Right renal cortex interstitium (tissue), 3 donors: ENCODE results near the gene MEF2A. TPM values are rescaled to one million over a fixed set of nuclear protein-coding genes. Genes with fewer than 3 reads are reported as not detected.

Source experiments
- DNase-seq, 3 donors: peaks; one replicate each; pipeline ENCODE4 v3.0.0-alpha.2; 2013; ENCODE audit warnings: low read depth in 3 of 3, low spot score in 2 of 3
- polyA plus RNA-seq, 3 donors: library from polyadenylated mRNA; unstranded; fragments of 120-200 nt; gene quantifications; one replicate each; pipeline ENCODE4 v1.2.1, GENCODE V29; 2013; ENCODE audit not compliant: insufficient read length in 3 of 3

The MEF2A gene
- polyA plus RNA-seq, 3 donors = 46.1 to 53.7 (median 52.9) TPM

GRCh38 chr15:99562238-99562637 is 3.5 kb upstream of the MEF2A start:
- no peak for DNase-seq

DNA sequence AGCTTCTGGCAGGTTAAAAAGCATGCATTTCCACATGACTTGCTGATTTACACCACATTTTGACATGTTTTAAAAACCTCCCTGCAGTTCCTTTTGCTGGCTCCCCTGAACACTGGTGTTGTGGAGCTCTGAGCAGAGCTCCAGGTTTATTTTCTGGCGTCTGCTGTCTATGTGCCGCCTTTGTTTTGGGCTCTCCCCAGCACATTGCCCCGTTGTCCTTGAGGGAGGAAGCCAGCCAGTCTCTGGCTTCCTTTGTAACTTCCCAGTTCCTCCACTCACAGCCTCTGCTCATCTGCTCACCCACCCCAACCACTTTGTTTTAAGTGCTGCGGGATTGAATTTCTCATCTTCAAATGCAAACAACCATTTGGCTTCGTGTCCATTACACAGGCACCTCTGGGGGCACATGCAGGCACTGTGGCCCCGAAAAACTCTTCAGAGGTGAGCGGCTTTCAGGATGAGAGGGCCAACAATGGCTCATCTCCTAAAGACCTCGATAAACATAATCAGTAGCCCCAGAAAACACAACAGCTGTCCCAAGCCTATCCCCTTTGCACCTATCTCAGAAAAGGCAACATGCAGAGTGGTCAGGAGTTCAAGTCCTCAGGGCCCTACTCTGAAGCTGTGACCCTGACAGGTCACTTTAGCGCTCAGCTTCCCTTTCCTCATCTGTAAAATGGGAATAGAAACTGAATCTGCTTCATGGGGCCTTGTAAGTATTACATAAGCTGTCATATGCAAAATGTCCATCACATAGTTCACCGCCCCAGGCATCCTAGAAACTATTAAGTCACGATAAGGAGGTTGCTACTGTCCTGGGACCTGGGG is 1.3 kb upstream of the MEF2A start:
- no peak for DNase-seq

- DNase-seq = no peak
These were observed 810 bp upstream of the MEF2A start for GRCh38 chr15:99565049-99565298.

DNA sequence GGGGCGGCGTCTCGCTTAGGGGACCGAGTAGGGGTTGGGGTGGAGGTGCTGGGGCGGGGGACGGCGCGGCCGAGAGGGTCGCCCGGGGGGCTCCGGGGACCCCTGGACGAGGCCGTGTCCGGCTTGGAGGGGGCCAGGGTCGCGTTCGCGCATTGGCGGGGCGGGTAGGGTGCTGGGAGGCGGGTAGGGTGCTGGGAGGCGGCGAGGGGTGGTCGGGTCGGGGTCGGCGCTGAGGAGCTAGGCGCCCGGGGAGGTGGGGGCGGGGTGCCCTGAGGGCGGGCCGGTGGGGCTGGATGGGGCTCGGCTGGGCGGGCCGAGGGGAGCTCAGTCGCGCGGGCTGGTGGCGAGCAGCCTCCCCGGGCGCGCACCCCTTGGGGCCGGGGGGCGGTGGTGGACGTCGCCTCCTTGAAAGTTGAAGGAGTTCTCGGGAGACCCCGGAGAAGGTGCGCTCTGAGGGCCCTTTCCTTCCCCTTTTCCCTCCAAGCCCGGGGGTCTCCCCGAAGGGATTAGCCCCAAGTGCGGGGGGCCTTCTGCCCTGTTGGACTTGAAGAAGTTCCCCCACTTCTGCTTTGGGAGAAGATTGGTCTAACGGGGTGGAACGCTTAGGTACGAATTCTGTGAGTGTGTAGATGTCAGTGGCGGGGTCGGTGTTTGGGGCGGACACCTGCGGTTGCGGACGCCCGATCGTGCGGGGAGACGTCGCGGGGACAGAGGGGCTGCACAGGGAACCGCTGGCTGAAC is 543 bp downstream of the MEF2A start:
- no peak for DNase-seq

DNA sequence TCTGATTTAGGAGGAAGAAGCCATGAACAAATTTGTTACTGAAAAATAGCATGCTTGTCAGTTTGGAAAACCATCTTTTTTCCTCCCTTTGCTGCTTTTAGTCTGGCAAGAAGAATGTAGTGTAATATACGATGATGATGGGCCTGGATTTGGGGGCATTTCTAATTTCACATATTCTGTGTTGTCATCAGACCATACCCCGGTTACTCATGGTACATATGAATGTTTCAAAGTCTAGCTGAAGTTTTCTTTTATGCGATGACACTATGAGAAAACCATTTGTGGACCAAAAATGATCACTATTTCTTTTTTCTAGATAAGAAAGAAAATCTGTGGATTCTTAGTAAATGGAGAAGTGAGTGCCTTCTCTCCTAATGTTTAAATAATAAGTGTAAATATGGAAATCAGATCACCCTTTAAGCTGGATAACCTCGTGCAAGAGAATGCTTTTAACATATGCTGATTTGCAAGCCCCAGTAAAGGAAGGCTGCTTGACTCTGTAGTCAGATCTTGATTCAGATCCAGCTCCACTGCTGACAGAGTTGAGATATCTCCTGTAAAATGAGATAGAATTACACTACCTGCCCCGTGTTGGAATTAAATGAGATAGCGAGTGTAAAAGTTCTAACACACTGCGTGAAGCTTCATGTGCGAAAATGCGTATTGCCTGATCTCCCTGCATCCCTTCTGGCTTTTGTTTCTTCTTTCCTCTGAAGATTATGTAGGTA is 3.0 kb downstream of the MEF2A start:
- no peak for DNase-seq

DNA sequence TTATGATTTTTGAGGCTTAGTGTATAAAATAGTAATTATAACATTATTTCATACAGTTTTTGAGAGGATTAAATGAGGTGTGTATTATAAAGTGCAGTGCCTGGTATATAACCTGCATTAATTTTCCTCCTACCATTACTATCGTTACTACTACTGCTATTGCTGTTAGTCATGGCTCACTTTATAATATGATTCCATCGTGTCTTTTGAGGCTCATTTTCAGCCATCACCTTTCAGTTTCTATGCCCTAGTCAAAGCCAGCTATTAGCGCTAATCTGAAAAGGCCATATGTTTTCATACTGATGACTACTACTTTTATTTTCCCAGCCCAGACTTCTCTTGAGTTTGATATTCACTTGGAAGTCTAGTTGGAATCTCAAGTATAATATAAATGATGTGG is 5.5 kb downstream of the MEF2A start:
- no peak for DNase-seq

GRCh38 chr15:99574048-99574447 is 8.3 kb downstream of the MEF2A start:
- no peak for DNase-seq

DNA sequence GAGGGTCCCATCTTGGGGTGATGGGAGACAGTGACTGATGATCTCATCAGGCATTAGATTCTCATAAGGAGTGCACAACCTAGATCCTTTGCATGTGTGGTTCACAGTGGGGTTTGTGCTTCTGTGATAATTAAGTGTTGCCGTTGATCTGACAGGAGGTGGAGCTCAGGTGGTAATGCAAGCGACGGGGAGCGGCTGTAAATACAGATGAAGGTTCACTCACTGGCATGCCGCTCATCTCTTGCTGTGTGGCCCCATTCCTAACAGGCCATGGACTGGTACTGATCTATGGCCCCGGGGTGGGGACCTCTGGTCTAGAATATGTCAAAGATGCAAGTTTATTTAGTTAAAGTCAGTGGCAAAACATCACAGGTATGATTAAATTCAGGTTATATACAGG is 8.7 kb downstream of the MEF2A start:
- DNase-seq = no peak

- no peak for DNase-seq
These were observed 13.0 kb downstream of the MEF2A start for GRCh38 chr15:99578809-99579208.

DNA sequence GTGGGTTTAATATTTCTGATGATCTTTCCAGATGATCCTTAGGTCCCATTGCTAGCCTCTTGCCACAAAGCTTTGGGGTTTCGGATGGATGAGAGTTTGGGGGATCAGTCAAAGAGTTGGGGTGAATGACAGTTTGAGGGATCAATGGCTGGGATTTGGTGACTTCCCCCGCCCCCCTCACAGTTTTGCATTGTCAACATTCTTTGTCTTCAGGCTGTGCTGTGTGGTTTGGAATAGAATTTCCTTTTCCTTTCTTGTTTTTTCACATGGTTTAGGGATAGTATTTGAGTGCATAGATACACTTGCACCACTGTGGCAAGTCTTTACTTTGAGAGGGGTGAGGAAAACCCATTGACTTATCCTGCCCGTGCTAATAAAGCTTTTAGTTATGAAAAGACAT is 14.3 kb downstream of the MEF2A start:
- DNase-seq = no peak

- DNase-seq = no peak
These were observed 16.8 kb downstream of the MEF2A start for GRCh38 chr15:99582508-99582960.

DNA sequence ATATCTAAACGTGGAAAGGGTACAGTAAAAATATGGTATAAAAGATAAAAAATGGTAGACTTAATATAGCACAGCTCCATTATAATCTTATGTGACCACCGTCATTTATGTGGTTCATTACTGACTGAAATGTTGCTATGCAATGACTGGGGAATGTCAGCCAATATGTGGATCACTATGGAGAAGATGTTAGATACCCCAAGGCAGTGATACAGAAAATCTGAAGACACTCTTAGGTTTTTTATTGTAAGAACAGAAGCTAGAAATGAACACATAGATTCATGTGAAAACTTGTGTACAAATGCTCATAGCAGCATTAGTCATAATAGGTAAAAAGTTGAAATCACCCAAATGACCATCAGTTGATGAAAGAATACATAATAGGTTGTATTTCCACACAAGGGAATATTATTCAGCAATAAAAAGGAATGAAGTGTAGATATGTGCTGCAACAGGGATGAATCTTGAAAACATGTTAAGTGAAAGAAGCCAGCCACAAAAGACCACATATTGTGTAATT is 18.4 kb downstream of the MEF2A start:
- DNase-seq = no peak

DNA sequence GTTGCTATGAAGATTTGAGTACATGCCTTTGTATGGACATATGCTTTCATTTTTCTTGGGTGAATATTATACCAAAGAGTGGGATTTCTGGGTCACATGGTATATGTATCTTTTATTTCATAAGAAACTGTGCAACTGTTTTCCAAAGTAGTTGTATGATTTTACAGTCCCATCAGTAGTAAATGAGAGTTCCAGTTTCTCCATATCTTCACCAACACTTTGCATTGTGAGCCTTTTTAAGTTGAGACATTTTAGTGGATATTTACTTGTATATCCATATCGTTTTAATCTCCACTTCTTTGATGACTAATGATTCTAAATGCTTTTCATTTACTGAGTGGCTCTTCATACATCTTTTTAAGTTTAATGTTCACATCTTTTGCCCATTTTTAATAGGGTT is 20.3 kb downstream of the MEF2A start:
- DNase-seq = no peak

DNA sequence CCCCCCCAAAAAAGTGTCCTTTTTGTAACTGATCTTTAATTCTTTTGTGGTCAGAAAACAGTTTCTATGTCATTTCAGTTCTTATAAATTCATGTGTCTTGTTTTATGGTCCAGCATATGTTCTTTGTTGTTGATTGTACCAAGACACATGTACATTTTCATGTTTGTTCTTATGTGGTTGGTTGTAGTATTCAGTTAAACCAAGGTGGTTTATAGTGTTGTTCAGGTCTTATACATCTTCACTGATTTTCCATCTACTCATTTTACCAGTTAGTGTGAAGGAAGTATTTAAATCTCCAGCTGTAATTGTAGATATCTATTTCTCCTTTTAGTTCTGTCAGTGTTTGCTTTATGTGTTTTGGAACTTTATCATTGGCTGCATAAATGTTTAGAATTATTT is 24.0 kb downstream of the MEF2A start:
- no peak for DNase-seq

DNA sequence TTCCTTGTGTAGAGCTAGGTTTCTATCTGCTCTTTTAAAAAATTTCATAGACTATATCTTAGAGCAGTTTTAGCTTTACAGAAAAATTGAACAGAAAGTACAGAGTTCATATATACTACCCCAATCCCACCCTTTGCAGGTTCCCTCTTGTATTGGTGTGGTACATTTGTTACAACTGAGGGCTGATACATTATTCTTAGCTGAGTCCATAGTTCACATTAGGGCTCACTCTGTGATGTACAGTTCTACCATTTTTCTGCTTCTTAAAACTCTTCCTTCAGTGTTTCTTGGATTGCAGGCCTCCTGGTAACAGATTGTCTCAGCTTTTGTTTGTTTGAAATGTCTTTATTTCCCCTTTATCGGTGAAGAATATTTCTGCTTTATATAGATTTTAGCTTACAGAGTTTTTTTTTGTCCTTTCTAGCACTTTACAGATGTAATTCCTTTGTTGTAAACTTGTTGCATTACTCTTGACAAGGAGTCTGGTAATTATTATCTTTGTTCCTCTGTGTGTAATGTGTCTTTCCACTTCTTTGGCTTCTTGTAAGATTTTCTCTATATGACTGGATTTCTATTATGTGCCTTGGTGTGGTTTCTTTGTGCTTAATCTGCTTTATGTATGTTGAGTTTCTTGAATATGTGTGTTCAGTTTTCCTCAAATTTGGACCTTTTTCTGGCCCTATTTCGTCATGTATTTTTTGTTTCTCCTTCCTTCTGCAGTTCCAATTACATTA is 25.3 kb downstream of the MEF2A start:
- no peak for DNase-seq

- DNase-seq = no peak
These were observed 26.5 kb downstream of the MEF2A start for GRCh38 chr15:99592145-99592791.

DNA sequence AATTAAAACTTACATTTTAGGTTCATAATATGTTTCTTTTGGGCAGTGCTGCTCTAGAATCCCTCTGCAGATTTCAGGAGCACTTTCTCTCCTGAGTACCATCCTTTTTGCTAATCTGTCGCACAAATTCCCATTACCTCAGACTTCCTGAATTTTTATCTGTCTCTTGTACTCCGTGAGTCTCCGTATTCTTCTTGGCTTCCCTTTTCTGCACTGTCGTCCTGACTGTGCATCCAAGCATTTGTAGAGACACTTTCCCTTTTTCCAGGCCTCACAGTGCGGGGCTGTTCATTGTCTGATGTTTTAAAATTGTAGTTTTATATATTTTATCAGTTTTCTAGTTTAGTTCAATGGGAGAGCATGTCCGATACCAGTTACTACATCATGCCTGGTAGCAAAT is 27.3 kb downstream of the MEF2A start:
- DNase-seq = no peak

DNA sequence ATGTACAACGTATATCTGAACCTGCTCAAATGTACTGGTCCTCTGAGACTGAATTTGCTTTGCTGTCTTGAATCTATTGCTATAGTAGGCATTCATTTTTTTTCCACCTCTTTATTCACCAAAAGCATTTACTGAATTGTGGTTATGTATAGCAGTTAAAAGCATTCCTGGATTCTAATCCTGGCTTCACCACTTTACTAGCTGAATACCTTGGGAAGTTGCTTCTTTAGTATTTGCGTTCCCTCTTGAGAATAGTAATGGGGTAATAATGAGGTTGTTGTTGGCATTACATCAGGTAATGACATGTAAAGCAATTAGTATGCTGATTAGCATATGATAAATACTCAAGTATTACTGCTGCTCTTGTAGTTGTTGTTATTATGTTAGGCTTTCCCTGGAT is 29.1 kb downstream of the MEF2A start:
- DNase-seq = no peak

GRCh38 chr15:99598296-99598695 is 32.5 kb downstream of the MEF2A start:
- no peak for DNase-seq

GRCh38 chr15:99603828-99604227 is 38.0 kb downstream of the MEF2A start:
- DNase-seq = no peak
